ENCODE measurements around the gene ARFGEF2. TPM values are rescaled to one million over a fixed set of nuclear protein-coding genes. Genes with fewer than 3 reads are reported as not detected.

Gene ARFGEF2
- polyA plus RNA-seq, 1 donor (not counting 4 experiments of a cell fraction or from before 2014, with no cell fraction given): 19.2 TPM

- Histone ChIP-seq H3K27me3 (ENCODE audit: control insufficient read depth, extremely low read depth, insufficient read depth, low read length) (no peaks in the 10 kb centered on the region), H3K9me3 (ENCODE audit: control insufficient read depth, low read depth, low read length) (no peaks in the 10 kb centered on the region), H3K36me3 (ENCODE audit: control insufficient read depth in 2 of 2, extremely low read depth in 1 of 2, insufficient read depth in 2 of 2, low read length in 2 of 2) (peaks cover 30 to 35% of the 10 kb centered on the region in 2 experiments), H3K9ac (ENCODE audit: control insufficient read depth, extremely low read depth, insufficient read depth, low read length) (no peak overlapping the region), H3K27ac (ENCODE audit: control insufficient read depth, insufficient read depth, low read length) (no peak overlapping the region), H3K4me3 (ENCODE audit: control insufficient read depth in 2 of 3, extremely low read depth in 1 of 3, insufficient read depth in 2 of 3, low read depth in 1 of 3, low read length in 3 of 3) (no peak overlapping the region), H2AFZ (ENCODE audit: control insufficient read depth, low read length) (no peak overlapping the region), H3K4me2 (ENCODE audit: control insufficient read depth, extremely low read depth, insufficient read depth, low read depth, low read length) (no peak overlapping the region), H3K9me1 (ENCODE audit: control insufficient read depth, extremely low read depth, insufficient read depth, low read length) (no peaks in the 10 kb centered on the region), H3K79me2 (ENCODE audit: control insufficient read depth, insufficient read depth, low read length) (no peaks in the 10 kb centered on the region), H4K20me1 (ENCODE audit: control insufficient read depth, extremely low read depth, insufficient read depth, low read length) (no peaks in the 10 kb centered on the region), H3K4me1 (ENCODE audit: control insufficient read depth, extremely low read depth, insufficient read depth, low read length) (no peaks in the 10 kb centered on the region)
- TF ChIP-seq EZH2 (IDR thresholded peaks at IDR 0.05; ENCODE audit: low read length) (no peak), CTCF (optimal IDR thresholded peaks at IDR 0.05 in 1 of 3, IDR thresholded peaks at IDR 0.05 in 1 of 3, conservative IDR thresholded peaks at IDR 0.05 in 1 of 3; ENCODE audit: extremely low read depth in 1 of 3, insufficient read depth in 2 of 3, low read length in 3 of 3) (no peak)
- FAIRE-seq: no peak
- dilution Hi-C loops (cut with MboI; ENCODE audit: extremely low pct_ligation_motif_present, low sequenced_read_pairs): no loop called here
- DNase-seq (ENCODE audit: low read depth, low spot score): no peak
Measured at GRCh38 chr20:48953653-48954052, 32.1 kb downstream of the ARFGEF2 start.

- Histone ChIP-seq H3K9ac (ENCODE audit: control insufficient read depth, extremely low read depth, insufficient read depth, low read length) (no peak overlapping the region), H3K9me3 (ENCODE audit: control insufficient read depth, low read depth, low read length) (no peaks in the 10 kb centered on the region), H2AFZ (ENCODE audit: control insufficient read depth, low read length) (no peak overlapping the region), H3K36me3 (ENCODE audit: control insufficient read depth in 2 of 2, extremely low read depth in 1 of 2, insufficient read depth in 2 of 2, low read length in 2 of 2) (peaks cover 20 to 38% of the 10 kb centered on the region in 2 experiments), H4K20me1 (ENCODE audit: control insufficient read depth, extremely low read depth, insufficient read depth, low read length) (no peaks in the 10 kb centered on the region), H3K27ac (ENCODE audit: control insufficient read depth, insufficient read depth, low read length) (no peak overlapping the region), H3K27me3 (ENCODE audit: control insufficient read depth, extremely low read depth, insufficient read depth, low read length) (no peaks in the 10 kb centered on the region), H3K79me2 (ENCODE audit: control insufficient read depth, insufficient read depth, low read length) (no peaks in the 10 kb centered on the region), H3K4me1 (ENCODE audit: control insufficient read depth, extremely low read depth, insufficient read depth, low read length) (peaks cover 5% of the 10 kb centered on the region), H3K9me1 (ENCODE audit: control insufficient read depth, extremely low read depth, insufficient read depth, low read length) (no peaks in the 10 kb centered on the region), H3K4me3 (ENCODE audit: control insufficient read depth in 2 of 3, extremely low read depth in 1 of 3, insufficient read depth in 2 of 3, low read depth in 1 of 3, low read length in 3 of 3) (no peak overlapping the region), H3K4me2 (ENCODE audit: control insufficient read depth, extremely low read depth, insufficient read depth, low read depth, low read length) (no peak overlapping the region)
- DNase-seq (ENCODE audit: low read depth, low spot score): no peak
- FAIRE-seq: no peak
- TF ChIP-seq CTCF (optimal IDR thresholded peaks at IDR 0.05 in 1 of 3, IDR thresholded peaks at IDR 0.05 in 1 of 3, conservative IDR thresholded peaks at IDR 0.05 in 1 of 3; ENCODE audit: extremely low read depth in 1 of 3, insufficient read depth in 2 of 3, low read length in 3 of 3) (no peak), EZH2 (IDR thresholded peaks at IDR 0.05; ENCODE audit: low read length) (no peak)
- dilution Hi-C loops (cut with MboI; ENCODE audit: extremely low pct_ligation_motif_present, low sequenced_read_pairs): no loop called here
Measured at GRCh38 chr20:48956052-48956451, 34.5 kb downstream of the ARFGEF2 start.

Data from keratinocyte (primary cell).